ENCODE measurements around the gene FUT9.

The FUT9 gene

DNA sequence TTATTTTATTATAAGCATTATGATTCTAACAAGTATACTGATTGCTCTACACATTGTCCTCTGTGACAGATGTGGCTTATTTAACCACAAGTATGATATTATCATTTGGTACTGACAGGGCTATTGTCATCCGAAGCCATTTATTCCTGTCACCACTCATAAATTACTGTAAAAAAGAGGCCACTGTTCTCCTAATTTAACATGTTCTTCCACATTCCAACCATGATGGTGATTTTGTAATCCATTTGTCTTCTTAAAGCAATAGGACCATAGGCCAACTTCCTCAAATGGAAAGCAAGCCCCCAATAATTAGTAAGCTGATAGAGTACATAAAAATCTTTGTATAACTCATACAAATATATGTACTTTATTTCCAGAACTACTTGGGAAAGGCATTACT is 50.6 kb downstream of the FUT9 start:
- DNase-seq (ENCODE audit: extremely low read depth, insufficient read length): no peak
- no peaks in the 10 kb centered on the region for H3K27me3 ChIP-seq (replicated peaks; ENCODE audit: control insufficient read depth, insufficient read depth, low read length)
- no peaks in the 10 kb centered on the region for H3K36me3 ChIP-seq (ENCODE audit: control insufficient read depth, insufficient read depth, low read length)
- TF ChIP-seq, protein P1, sequence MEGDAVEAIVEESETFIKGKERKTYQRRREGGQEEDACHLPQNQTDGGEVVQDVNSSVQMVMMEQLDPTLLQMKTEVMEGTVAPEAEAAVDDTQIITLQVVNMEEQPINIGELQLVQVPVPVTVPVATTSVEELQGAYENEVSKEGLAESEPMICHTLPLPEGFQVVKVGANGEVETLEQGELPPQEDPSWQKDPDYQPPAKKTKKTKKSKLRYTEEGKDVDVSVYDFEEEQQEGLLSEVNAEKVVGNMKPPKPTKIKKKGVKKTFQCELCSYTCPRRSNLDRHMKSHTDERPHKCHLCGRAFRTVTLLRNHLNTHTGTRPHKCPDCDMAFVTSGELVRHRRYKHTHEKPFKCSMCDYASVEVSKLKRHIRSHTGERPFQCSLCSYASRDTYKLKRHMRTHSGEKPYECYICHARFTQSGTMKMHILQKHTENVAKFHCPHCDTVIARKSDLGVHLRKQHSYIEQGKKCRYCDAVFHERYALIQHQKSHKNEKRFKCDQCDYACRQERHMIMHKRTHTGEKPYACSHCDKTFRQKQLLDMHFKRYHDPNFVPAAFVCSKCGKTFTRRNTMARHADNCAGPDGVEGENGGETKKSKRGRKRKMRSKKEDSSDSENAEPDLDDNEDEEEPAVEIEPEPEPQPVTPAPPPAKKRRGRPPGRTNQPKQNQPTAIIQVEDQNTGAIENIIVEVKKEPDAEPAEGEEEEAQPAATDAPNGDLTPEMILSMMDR (IDR thresholded peaks at IDR 0.05; ENCODE audit: insufficient read depth, low read length, poor library complexity, severe bottlenecking): no peak
- no peak overlapping the region for H3K4me3 ChIP-seq (replicated peaks; ENCODE audit: low read depth, low read length)

DNA sequence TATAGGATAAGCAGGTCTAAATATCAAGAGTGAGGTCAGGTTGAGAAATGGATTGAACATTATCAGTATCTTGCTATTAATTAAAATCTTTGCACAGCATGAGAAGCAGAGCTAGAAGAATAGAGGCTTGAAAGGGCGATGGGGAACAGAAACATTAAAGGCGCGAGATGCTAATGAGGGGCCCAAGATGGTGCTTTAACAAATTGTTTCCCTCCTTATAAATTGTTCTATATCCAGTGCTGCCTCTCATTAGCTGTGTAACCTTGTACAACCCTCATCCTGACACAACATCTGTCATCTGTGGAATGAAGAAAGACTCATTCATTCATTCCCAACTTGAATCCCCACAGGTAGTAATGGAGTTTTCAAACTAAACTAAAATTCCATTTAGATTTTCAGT is 57.8 kb downstream of the FUT9 start:
- TF ChIP-seq, protein P1 (IDR thresholded peaks at IDR 0.05; ENCODE audit: insufficient read depth, low read length, poor library complexity, severe bottlenecking): no peak
- H3K36me3 ChIP-seq (ENCODE audit: control insufficient read depth, insufficient read depth, low read length): no peaks in the 10 kb centered on the region
- DNase-seq (ENCODE audit: extremely low read depth, insufficient read length): no peak
- H3K4me3 ChIP-seq (replicated peaks; ENCODE audit: low read depth, low read length): no peak overlapping the region
- no peaks in the 10 kb centered on the region for H3K27me3 ChIP-seq (replicated peaks; ENCODE audit: control insufficient read depth, insufficient read depth, low read length)

DNA sequence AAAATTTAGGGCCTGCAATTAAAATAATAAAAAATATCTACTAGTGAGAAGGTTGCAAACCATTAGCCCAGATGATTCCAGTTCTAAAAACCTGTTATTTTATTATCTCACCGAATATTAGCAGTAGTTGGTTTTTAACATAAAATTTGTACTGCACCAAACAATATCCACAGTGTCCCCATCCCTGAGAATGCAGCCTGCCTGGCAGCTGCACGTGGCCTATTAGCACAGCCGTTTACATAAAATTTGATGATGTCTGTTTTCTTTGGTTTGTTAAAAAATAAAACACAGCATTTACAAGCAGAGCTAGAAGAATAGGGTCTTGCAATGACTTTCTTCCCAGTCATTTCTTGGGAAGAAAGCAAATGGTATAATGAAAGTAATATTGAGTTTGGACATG is 58.2 kb downstream of the FUT9 start:
- Histone ChIP-seq H3K36me3 (ENCODE audit: control insufficient read depth, insufficient read depth, low read length) (no peaks in the 10 kb centered on the region), H3K27me3 (replicated peaks; ENCODE audit: control insufficient read depth, insufficient read depth, low read length) (no peaks in the 10 kb centered on the region), H3K4me3 (replicated peaks; ENCODE audit: low read depth, low read length) (no peak overlapping the region)
- TF ChIP-seq, protein P1 (IDR thresholded peaks at IDR 0.05; ENCODE audit: insufficient read depth, low read length, poor library complexity, severe bottlenecking): no peak
- no peak for DNase-seq (ENCODE audit: extremely low read depth, insufficient read length)

DNA sequence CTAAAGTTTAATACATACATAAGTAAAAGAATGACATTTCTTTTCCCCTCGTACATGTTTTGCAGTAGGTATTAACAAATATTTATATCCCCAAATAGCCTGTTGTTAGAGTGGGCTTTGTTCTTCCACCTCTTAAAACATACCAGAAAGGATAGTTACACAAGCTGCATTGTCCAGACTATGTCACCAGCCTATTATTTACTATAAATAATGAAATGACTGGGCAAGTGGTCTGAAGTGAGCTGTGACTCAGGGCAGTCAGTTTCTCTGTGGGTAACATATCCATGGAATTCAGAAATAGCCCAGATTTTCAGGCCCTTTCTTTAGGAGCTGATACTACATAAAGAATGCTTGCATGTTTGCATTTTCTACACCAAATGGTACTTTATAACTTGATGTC is 60.1 kb downstream of the FUT9 start:
- TF ChIP-seq, protein P1 (IDR thresholded peaks at IDR 0.05; ENCODE audit: insufficient read depth, low read length, poor library complexity, severe bottlenecking): no peak
- no peak for DNase-seq (ENCODE audit: extremely low read depth, insufficient read length)
- Histone ChIP-seq H3K27me3 (replicated peaks; ENCODE audit: control insufficient read depth, insufficient read depth, low read length) (no peaks in the 10 kb centered on the region), H3K4me3 (replicated peaks; ENCODE audit: low read depth, low read length) (no peak overlapping the region), H3K36me3 (ENCODE audit: control insufficient read depth, insufficient read depth, low read length) (no peaks in the 10 kb centered on the region)

DNA sequence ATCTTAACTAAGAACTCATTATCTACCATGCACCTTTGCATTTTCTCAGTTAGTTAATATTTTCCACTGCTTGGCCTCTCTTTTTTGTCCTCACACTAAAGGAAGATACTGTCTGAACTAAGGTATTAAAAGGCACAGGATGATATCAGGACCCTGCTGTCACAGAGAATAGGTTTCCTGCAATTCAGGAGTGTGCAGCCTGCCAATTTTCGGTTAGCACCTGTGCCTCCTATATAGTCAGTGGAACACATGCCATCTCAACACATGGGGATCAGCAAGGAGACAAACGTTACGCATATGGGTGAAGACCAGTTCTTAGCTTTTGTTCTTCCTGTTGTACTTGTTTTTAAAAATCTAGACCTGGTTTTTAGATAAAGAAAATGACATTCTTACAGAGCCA is 71.0 kb downstream of the FUT9 start:
- H3K27me3 ChIP-seq (replicated peaks; ENCODE audit: control insufficient read depth, insufficient read depth, low read length): no peaks in the 10 kb centered on the region
- TF ChIP-seq, protein P1 (IDR thresholded peaks at IDR 0.05; ENCODE audit: insufficient read depth, low read length, poor library complexity, severe bottlenecking): no peak
- no peak overlapping the region for H3K4me3 ChIP-seq (replicated peaks; ENCODE audit: low read depth, low read length)
- no peaks in the 10 kb centered on the region for H3K36me3 ChIP-seq (ENCODE audit: control insufficient read depth, insufficient read depth, low read length)
- no peak for DNase-seq (ENCODE audit: extremely low read depth, insufficient read length)

DNA sequence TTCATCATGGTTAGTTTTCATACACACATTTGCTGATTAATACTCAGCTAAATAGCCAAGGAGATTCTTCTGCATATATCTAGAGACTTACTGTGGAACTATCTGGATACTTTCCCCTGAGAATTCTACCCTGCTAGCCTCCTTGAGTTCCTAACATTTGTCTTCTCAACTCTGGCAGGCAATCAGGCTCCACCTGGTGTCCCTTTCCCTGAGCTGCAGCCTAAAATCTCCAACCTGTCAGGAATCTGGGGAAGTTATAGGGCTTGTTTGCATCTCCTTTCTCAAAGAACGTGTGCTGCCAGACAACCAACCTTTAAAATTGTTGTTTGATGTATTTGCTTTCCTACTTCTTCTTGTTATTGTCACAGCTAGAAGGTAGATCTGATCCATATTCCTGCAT is 73.4 kb downstream of the FUT9 start:
- Histone ChIP-seq H3K27me3 (replicated peaks; ENCODE audit: control insufficient read depth, insufficient read depth, low read length) (no peaks in the 10 kb centered on the region), H3K4me3 (replicated peaks; ENCODE audit: low read depth, low read length) (no peak overlapping the region), H3K36me3 (ENCODE audit: control insufficient read depth, insufficient read depth, low read length) (no peaks in the 10 kb centered on the region)
- TF ChIP-seq, protein P1 (IDR thresholded peaks at IDR 0.05; ENCODE audit: insufficient read depth, low read length, poor library complexity, severe bottlenecking): peak; percentile 32
- no peak for DNase-seq (ENCODE audit: extremely low read depth, insufficient read length)
